SU-DHL-6 (cell line): ENCODE data around the gene KRTAP9-1.
"Not testable (repeated sequence)": the region's sequence is repeated elsewhere in the genome, so short reads cannot be mapped to it uniquely, and the experiment has no call there.

Experiments
- H2AFZ ChIP-seq: fragments of 200-600 bp; sonication (generic); 2 replicates; pipeline ENCODE4 v1.6.1; 2014; ENCODE audit warnings: low read depth, mild to moderate bottlenecking, moderate library complexity, mixed read lengths, antibody characterized with exemption, low read length; ENCODE audit not compliant: severe bottlenecking
- H3F3A ChIP-seq: fragments of 200-600 bp; shearing (Covaris generic); 2 replicates; pipeline ENCODE4 v1.6.0; 2016; ENCODE audit warnings: antibody characterized with exemption, mild to moderate bottlenecking; ENCODE audit not compliant: insufficient read depth
- H3K27ac ChIP-seq: fragments of 200-600 bp; sonication (generic); 2 replicates; pipeline ENCODE4 v1.5.1; 2016; ENCODE audit warnings: low read depth, mild to moderate bottlenecking, low read length, moderate library complexity, mixed read lengths
- H3K27me3 ChIP-seq: fragments of 200-600 bp; sonication (generic), shearing (Covaris generic); 2 replicates; pipeline ENCODE4 v1.6.0; 2014; ENCODE audit warnings: mild to moderate bottlenecking, low read length
- H3K36me3 ChIP-seq: fragments of 200-600 bp; sonication (generic); 2 replicates; pipeline ENCODE4 v1.6.1; 2014; ENCODE audit warnings: mild to moderate bottlenecking, low read length, mixed read lengths
- H3K4me2 ChIP-seq: fragments of 300-600, 200-600 bp; shearing (Covaris generic), sonication (generic); 2 replicates; pipeline ENCODE4 v1.6.0; 2014; ENCODE audit warnings: low read length, low read depth, mild to moderate bottlenecking; ENCODE audit not compliant: poor library complexity, severe bottlenecking
- H3K4me3 ChIP-seq: fragments of 200-600 bp; sonication (generic); 2 replicates; pipeline ENCODE4 v1.5.1; 2014; ENCODE audit warnings: antibody characterized with exemption, low read length, mild to moderate bottlenecking, mixed read lengths; ENCODE audit not compliant: insufficient read depth, poor library complexity, severe bottlenecking
- H3K79me2 ChIP-seq: fragments of 200-600 bp; sonication (generic); 2 replicates; pipeline ENCODE4 v1.6.1; 2014; ENCODE audit warnings: mild to moderate bottlenecking, low read length, moderate library complexity; ENCODE audit not compliant: insufficient read depth
- H3K9ac ChIP-seq: fragments of 200-600 bp; sonication (generic); 2 replicates; pipeline ENCODE4 v1.7.0; 2014; ENCODE audit warnings: mild to moderate bottlenecking, low read length
- H3K9me2 ChIP-seq: fragments of 200-600 bp; sonication (generic); replicated peaks from 2 replicates; pipeline ENCODE4 v1.6.1; 2014; ENCODE audit warnings: low read length; ENCODE audit not compliant: insufficient read depth
- H3K9me3 ChIP-seq: fragments of 200-600 bp; sonication (generic); 2 replicates; pipeline ENCODE4 v1.6.1; 2014; ENCODE audit warnings: low read length, mixed read lengths; ENCODE audit not compliant: insufficient read depth
- H4K20me1 ChIP-seq: fragments of 200-600 bp; sonication (generic); 2 replicates; pipeline ENCODE4 v1.6.1; 2014; ENCODE audit warnings: low read depth, mild to moderate bottlenecking, antibody characterized with exemption, low read length, moderate library complexity, mixed read lengths
- CTCF ChIP-seq: fragments of 200-600 bp; sonication (generic); IDR thresholded peaks from one replicate; pipeline ENCODE4 v1.5.1; 2017; ENCODE audit warnings: antibody characterized with exemption, mild to moderate bottlenecking, low read length, moderate library complexity; ENCODE audit not compliant: insufficient read depth, poor library complexity, severe bottlenecking
- EZH2phosphoT487 ChIP-seq: fragments of 200-600 bp; sonication (generic), shearing (Covaris generic); conservative IDR thresholded peaks from 2 replicates; pipeline ENCODE4 v1.6.1; 2018; ENCODE audit warnings: mild to moderate bottlenecking, antibody characterized with exemption, low read length, moderate library complexity, mixed read lengths

KRTAP9-1 gene, protein sequence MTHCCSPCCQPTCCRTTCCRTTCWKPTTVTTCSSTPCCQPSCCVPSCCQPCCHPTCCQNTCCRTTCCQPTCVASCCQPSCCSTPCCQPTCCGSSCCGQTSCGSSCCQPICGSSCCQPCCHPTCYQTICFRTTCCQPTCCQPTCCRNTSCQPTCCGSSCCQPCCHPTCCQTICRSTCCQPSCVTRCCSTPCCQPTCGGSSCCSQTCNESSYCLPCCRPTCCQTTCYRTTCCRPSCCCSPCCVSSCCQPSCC

GRCh38 chr17:41189837-41190318 is at the start of gene KRTAP9-1:
Gene KRTAP9-1, plus strand, starts transcription at chr17:41189887. Its CDS starts 0 bp downstream, at chr17:41189887.
- not testable (repeated sequence) for H3K27me3 ChIP-seq, H3K9ac ChIP-seq, H3K9me2 ChIP-seq, H3K36me3 ChIP-seq, H2AFZ ChIP-seq, H3K9me3 ChIP-seq, H3K4me2 ChIP-seq, H3K4me3 ChIP-seq, H3K79me2 ChIP-seq, H4K20me1 ChIP-seq, H3F3A ChIP-seq, H3K27ac ChIP-seq

DNA sequence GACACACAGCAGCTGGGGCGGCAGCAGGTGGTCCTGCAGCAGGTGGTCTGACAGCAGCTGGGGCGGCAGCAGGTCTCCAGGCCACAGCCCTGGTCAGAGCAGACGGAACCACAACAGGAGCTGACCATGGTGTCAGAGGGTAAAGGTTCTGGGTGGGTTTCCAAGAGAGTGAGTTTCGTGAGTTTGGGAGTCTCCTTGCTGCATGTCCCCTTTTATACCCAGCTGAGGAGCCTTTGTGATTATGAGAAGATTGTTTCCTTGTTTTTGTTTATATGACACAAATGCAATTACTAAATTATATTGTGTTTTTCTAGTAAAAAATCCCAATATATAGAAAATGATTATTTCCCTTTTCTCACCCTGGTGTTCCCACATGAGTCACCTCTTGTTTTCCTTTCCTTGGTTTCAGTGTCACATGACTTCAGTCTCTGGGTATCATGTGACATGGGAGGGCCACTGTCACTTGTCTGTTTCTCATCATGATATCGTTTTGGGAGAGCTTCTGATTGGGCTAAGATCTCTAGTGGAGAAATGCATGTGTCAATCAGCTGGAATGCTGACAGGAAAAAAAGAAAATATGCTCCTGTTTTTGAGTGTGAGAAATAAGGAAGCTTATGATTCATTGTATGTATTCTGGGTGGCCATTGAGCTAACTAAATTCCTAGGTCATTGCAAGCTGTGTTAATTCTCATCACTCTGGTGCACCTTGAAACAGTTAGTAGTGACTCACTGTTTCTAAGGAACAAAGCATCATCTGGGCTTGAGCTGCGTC is 49.1 kb upstream of the KRTAP9-1 start, which contains the start of gene KRTAP4-6:
TSS of gene KRTAP4-6 (minus strand) at position 185 of the 772 bp plus-strand sequence. CDS start at position 128, 57 bp downstream.
- H4K20me1 ChIP-seq = no peaks in the 10 kb centered on the region
- no peak within 1 kb of the TSS for H3K9ac ChIP-seq
- no peak within 1 kb of the TSS for H3K4me3 ChIP-seq
- no peak within 1 kb of the TSS for H3K4me2 ChIP-seq
- TF ChIP-seq CTCF (no peak), EZH2phosphoT487 (no peak)
- no peak within 1 kb of the TSS for H2AFZ ChIP-seq
- H3K79me2 ChIP-seq = no peaks in the 10 kb centered on the region
- H3K9me2 ChIP-seq = no peaks in the 10 kb centered on the region
- H3K27me3 ChIP-seq = no peaks in the 10 kb centered on the region
- peaks cover 17% of the 10 kb centered on the region for H3K9me3 ChIP-seq
- H3F3A ChIP-seq = no peaks in the 10 kb centered on the region
- H3K36me3 ChIP-seq = no peaks in the 10 kb centered on the region
- H3K27ac ChIP-seq = no peak within 1 kb of the TSS

GRCh38 chr17:41141361-41141760 is 48.3 kb upstream of the KRTAP9-1 start:
- no peak overlapping the region for H3K27ac ChIP-seq
- no peaks in the 10 kb centered on the region for H4K20me1 ChIP-seq
- H3K4me2 ChIP-seq = no peak overlapping the region
- no peaks in the 10 kb centered on the region for H3K27me3 ChIP-seq
- no peaks in the 10 kb centered on the region for H3K79me2 ChIP-seq
- H2AFZ ChIP-seq = no peak overlapping the region
- no peaks in the 10 kb centered on the region for H3F3A ChIP-seq
- H3K4me3 ChIP-seq = no peak overlapping the region
- peaks cover 17% of the 10 kb centered on the region for H3K9me3 ChIP-seq
- H3K9ac ChIP-seq = no peak overlapping the region
- H3K9me2 ChIP-seq = no peaks in the 10 kb centered on the region
- TF ChIP-seq EZH2phosphoT487 = no peak
- TF ChIP-seq CTCF = no peak
- H3K36me3 ChIP-seq = no peaks in the 10 kb centered on the region

DNA sequence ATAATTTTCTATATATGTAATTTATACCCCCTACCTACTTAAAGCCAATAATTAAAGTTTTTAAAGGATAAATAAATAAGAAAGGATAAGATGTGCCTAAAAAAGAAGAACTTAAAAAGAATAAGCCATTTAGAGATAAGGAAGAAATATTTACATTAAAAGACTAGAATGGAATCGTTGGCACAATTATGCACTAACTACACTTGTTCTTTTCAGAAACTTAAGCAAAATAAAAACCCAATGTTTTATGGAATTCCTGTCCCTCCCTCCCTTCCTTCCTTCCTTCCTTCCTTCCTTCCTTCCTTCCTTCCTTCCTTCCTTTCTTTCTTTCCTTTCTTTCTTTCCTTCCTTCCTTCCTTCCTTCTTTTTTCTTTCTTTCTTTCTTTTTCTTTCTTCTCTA is 44.8 kb upstream of the KRTAP9-1 start:
- no peak overlapping the region for H3K4me2 ChIP-seq
- H3F3A ChIP-seq = no peaks in the 10 kb centered on the region
- no peaks in the 10 kb centered on the region for H4K20me1 ChIP-seq
- no peak overlapping the region for H3K9ac ChIP-seq
- no peaks in the 10 kb centered on the region for H3K36me3 ChIP-seq
- H3K27ac ChIP-seq = no peak overlapping the region
- H2AFZ ChIP-seq = no peak overlapping the region
- H3K9me2 ChIP-seq = no peaks in the 10 kb centered on the region
- no peaks in the 10 kb centered on the region; the same call in 1 of the 2 replicates for H3K27me3 ChIP-seq
- TF ChIP-seq CTCF = no peak
- TF ChIP-seq EZH2phosphoT487 = no peak
- no peak overlapping the region for H3K4me3 ChIP-seq
- no peaks in the 10 kb centered on the region for H3K79me2 ChIP-seq
- peaks cover 17% of the 10 kb centered on the region for H3K9me3 ChIP-seq
